ENCODE data around the gene TSBP1. TPM values are rescaled to one million over a fixed set of nuclear protein-coding genes. Genes with fewer than 3 reads are reported as not detected.
A peak's percentile ranks its signal among the peaks of the same experiment; 100 is the strongest.

Gene TSBP1
- total and polyA plus RNA-seq, 2 of the 8 experiments (the other 6 are each of a cell fraction or from before 2014, with no cell fraction given), result not detected

DNA sequence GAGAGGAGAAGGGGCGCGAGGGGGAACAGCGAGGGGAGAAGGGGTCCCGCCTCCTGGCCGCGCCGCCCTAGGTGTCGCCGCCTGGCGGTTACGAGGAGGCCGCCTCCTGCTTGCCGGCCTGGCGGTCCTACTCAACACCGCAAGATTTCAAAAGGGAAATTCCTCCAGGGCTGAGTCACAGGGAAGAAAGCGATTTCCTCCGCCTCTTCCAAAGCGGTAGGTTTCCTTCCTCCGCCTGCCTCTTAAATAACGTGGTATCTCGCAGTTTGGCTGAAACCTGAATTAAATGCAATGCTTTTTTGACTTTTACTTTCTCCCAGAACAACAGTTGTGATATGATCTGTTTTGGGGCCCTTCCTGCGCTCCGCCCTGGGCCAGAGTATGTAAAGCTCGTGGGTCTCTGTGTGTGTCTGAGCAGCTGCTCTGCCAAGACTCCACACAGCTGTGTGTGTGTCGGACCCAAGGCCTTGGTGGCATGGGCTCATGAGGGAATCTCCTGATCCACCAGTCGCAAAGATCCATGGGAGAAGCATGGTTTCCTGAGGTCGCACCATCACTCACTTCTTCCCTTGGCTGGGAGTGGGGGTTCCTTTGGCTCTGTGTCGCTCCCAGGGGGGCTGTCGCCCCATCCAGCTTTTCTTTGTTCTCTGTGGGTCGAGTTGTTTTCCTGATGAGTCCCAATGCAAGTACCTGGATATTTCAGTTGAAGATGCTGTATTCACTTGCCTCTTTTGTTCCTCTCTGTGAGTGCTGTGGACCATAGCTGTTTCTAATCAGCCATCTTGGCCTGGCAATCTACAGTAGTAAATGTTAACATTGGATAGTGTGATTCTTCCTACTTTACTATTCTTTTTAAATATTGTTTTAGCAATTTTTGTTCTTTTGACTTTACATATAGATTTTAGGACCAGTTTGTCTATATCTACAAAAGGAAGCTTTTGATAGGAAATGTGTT is 116.2 kb downstream of the TSBP1 start (continued):
- TF ChIP-seq EP300 (IDR thresholded peaks at IDR 0.05; ENCODE audit: borderline replicate concordance in 1 of 2, low read depth in 2 of 2, low read length in 2 of 2), result no peak
- no peak for TF ChIP-seq SP2 (IDR thresholded peaks at IDR 0.05; ENCODE audit: low read length)
- peak; percentile 77; the same call in 1 of the 2 replicates for TF ChIP-seq MAX (IDR thresholded peaks at IDR 0.05)
- TF ChIP-seq SP1 (IDR thresholded peaks at IDR 0.05; ENCODE audit: low read depth, low read length), result 0 out of 2 replicates have a peak, but pooled peaks have one; percentile 40
- no peak for TF ChIP-seq GTF2F1 (IDR thresholded peaks at IDR 0.05; ENCODE audit: borderline replicate concordance, low read depth, low read length)
- TF ChIP-seq CREB1 (IDR thresholded peaks at IDR 0.05), result 0 out of 2 replicates have a peak, but pooled peaks have one; percentile 36
- 0 out of 2 replicates have a peak, but pooled peaks have one; percentile 55 for TF ChIP-seq TBP (IDR thresholded peaks at IDR 0.05; ENCODE audit: low read depth, low read length)
- TF ChIP-seq YY1 (IDR thresholded peaks at IDR 0.05; ENCODE audit: low read depth, low read length), result peak; percentile 55; the same call in 1 of the 2 replicates
- TF ChIP-seq TCF12 (IDR thresholded peaks at IDR 0.05; ENCODE audit: low read depth, low read length), result no peak
- peak; percentile 42 for TF ChIP-seq KDM4A (IDR thresholded peaks at IDR 0.05; ENCODE audit: low read depth, low read length, severe bottlenecking)
- TF ChIP-seq, protein P1, sequence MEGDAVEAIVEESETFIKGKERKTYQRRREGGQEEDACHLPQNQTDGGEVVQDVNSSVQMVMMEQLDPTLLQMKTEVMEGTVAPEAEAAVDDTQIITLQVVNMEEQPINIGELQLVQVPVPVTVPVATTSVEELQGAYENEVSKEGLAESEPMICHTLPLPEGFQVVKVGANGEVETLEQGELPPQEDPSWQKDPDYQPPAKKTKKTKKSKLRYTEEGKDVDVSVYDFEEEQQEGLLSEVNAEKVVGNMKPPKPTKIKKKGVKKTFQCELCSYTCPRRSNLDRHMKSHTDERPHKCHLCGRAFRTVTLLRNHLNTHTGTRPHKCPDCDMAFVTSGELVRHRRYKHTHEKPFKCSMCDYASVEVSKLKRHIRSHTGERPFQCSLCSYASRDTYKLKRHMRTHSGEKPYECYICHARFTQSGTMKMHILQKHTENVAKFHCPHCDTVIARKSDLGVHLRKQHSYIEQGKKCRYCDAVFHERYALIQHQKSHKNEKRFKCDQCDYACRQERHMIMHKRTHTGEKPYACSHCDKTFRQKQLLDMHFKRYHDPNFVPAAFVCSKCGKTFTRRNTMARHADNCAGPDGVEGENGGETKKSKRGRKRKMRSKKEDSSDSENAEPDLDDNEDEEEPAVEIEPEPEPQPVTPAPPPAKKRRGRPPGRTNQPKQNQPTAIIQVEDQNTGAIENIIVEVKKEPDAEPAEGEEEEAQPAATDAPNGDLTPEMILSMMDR (IDR thresholded peaks at IDR 0.05; ENCODE audit: control extremely low read depth in 1 of 3, insufficient read depth in 1 of 3, low read depth in 1 of 3, low read length in 3 of 3), result peak; percentile 63 to 82 (median 75)
- no peak for TF ChIP-seq SP4 (IDR thresholded peaks at IDR 0.05; ENCODE audit: low read length)
- TF ChIP-seq TEAD4 (IDR thresholded peaks at IDR 0.05; ENCODE audit: low read depth, low read length), result peak; percentile 82
- peak; percentile 92 for TF ChIP-seq JUND (IDR thresholded peaks at IDR 0.05; ENCODE audit: low read length)
- TF ChIP-seq RBBP5 (IDR thresholded peaks at IDR 0.05; ENCODE audit: borderline replicate concordance, low read depth, low read length), result no peak
- TF ChIP-seq JUN (IDR thresholded peaks at IDR 0.05; ENCODE audit: low read depth, low read length), result peak; percentile 79; the same call in 1 of the 2 replicates
- TF ChIP-seq USF2 (IDR thresholded peaks at IDR 0.05; ENCODE audit: low read length), result no peak
